Measurements from ENCODE around the gene HCRT.
"Not testable (repeated sequence)": the region's sequence is repeated elsewhere in the genome, so short reads cannot be mapped to it uniquely, and the experiment has no call there.

Gene HCRT

GRCh38 chr17:42197564-42198156 is 12.4 kb upstream of the HCRT start:
- no peak for DNase-seq

- DNase-seq: peak; percentile 74
These were observed 9.0 kb upstream of the HCRT start, which contains the start of gene GHDC for GRCh38 chr17:42193969-42194899. TSS of gene GHDC (minus strand) at chr17:42194494. CDS start at chr17:42193581, 913 bp downstream.

GRCh38 chr17:42193216-42193968 is 8.1 kb upstream of the HCRT start:
- no peak for DNase-seq

- no peak for DNase-seq
These were observed 7.2 kb upstream of the HCRT start for GRCh38 chr17:42192189-42193126.

GRCh38 chr17:42191275-42191608 is 6.0 kb upstream of the HCRT start:
- no peak for DNase-seq

GRCh38 chr17:42190491-42191274 is 5.4 kb upstream of the HCRT start:
- DNase-seq: no peak

- DNase-seq: no peak
These were observed 4.4 kb upstream of the HCRT start for GRCh38 chr17:42189651-42189965.

GRCh38 chr17:42188749-42189650 is 3.7 kb upstream of the HCRT start:
- DNase-seq: no peak

- no peak for DNase-seq
These were observed 2.6 kb upstream of the HCRT start for GRCh38 chr17:42187833-42188232.

GRCh38 chr17:42186191-42186590 is 939 bp upstream of the HCRT start:
- not testable (repeated sequence) for DNase-seq

- no peak for DNase-seq
These were observed 324 bp upstream of the HCRT start for GRCh38 chr17:42185621-42185930.

- DNase-seq: peak; percentile 90
These were observed 1.2 kb downstream of the HCRT start for GRCh38 chr17:42183741-42184711.

- no peak for DNase-seq
These were observed 2.1 kb downstream of the HCRT start for GRCh38 chr17:42182927-42183734.

- DNase-seq: no peak
These were observed 3.4 kb downstream of the HCRT start for GRCh38 chr17:42181851-42182207.

GRCh38 chr17:42180922-42181850 is 4.1 kb downstream of the HCRT start, which contains the start of gene KCNH4:
TSS of gene KCNH4 (minus strand) at chr17:42181142. CDS start at chr17:42180945, 197 bp downstream.
- peak; percentile 82 for DNase-seq

- DNase-seq: no peak
These were observed 4.8 kb downstream of the HCRT start for GRCh38 chr17:42180411-42180921.

- no peak for DNase-seq
These were observed 5.3 kb downstream of the HCRT start for GRCh38 chr17:42179911-42180410.

Data from activated CD4-positive, CD25-positive, alpha-beta regulatory T cell treated with anti-CD3 and anti-CD28 coated beads, Interleukin-2, amount 50 U/mL, for 72 hours (primary cell).